NT2/D1 (cell line): Measurements from ENCODE around the gene PBXIP1.

ENCODE experiments used
- SUZ12 ChIP-seq: IDR thresholded peaks from 2 replicates; pipeline ENCODE4 v1.6.1; 2011; ENCODE audit not compliant: insufficient read length, insufficient read depth; ENCODE audit errors: extremely low read depth
- YY1 ChIP-seq: IDR thresholded peaks from 2 replicates; pipeline ENCODE4 v1.6.1; 2011; ENCODE audit not compliant: insufficient read length, insufficient read depth
- ZNF274 ChIP-seq: IDR thresholded peaks from 2 replicates; pipeline ENCODE4 v1.6.1; 2011; ENCODE audit warnings: mild to moderate bottlenecking, low read depth, low read length

- no peak for TF ChIP-seq YY1
- no peak for TF ChIP-seq ZNF274
- no peak for TF ChIP-seq SUZ12
Observed at GRCh38 chr1:154992721-154993571, 37.0 kb upstream of the PBXIP1 start.
